Measurements from ENCODE around the gene MACROH2A1. TPM values are rescaled to one million over a fixed set of nuclear protein-coding genes. Genes with fewer than 3 reads are reported as not detected.

Gene MACROH2A1
- total RNA-seq, 4 donors from 2014 or later = 196 to 234 (median 208) TPM

DNA sequence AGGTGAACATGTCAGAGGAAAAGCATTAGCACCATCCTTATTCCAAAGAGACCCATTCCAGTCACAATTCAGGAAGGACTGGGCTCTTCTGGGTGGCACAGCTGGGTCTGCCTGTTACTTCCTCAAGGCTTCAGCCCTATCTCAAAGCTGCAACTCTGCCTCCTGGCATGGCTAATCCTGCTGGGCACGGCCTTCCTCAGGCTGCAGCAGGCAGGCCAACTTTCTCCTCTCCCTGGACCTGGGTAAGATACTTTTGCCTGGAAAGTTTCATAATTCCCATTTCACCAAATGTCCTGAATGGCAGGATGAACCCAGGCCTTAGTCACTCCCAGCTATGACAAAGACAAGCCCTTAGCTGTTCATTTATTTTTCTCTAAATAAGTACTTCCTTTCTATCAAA lies 50.1 kb downstream of the MACROH2A1 start:
- no peak for TF ChIP-seq POLR2A (IDR thresholded peaks at IDR 0.05)
- TF ChIP-seq, protein P1, sequence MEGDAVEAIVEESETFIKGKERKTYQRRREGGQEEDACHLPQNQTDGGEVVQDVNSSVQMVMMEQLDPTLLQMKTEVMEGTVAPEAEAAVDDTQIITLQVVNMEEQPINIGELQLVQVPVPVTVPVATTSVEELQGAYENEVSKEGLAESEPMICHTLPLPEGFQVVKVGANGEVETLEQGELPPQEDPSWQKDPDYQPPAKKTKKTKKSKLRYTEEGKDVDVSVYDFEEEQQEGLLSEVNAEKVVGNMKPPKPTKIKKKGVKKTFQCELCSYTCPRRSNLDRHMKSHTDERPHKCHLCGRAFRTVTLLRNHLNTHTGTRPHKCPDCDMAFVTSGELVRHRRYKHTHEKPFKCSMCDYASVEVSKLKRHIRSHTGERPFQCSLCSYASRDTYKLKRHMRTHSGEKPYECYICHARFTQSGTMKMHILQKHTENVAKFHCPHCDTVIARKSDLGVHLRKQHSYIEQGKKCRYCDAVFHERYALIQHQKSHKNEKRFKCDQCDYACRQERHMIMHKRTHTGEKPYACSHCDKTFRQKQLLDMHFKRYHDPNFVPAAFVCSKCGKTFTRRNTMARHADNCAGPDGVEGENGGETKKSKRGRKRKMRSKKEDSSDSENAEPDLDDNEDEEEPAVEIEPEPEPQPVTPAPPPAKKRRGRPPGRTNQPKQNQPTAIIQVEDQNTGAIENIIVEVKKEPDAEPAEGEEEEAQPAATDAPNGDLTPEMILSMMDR (IDR thresholded peaks at IDR 0.05) = no peak
- intact Hi-C loops (cut with DNase I; ENCODE audit: low total_unique reads) = loop anchor here (10.0 kb wide), 1 partner anchor 1646 kb away; no protein-coding TSS in a partner anchor
- no peak for DNase-seq (ENCODE audit: low spot score in 2 of 2)
- WGBS, 2 donors = 65 to 68% methylated on average over 1 of the region's 1 CpG
- no peak overlapping the region for H3K4me3 ChIP-seq (ENCODE audit: low read depth, poor library complexity, severe bottlenecking)

DNA sequence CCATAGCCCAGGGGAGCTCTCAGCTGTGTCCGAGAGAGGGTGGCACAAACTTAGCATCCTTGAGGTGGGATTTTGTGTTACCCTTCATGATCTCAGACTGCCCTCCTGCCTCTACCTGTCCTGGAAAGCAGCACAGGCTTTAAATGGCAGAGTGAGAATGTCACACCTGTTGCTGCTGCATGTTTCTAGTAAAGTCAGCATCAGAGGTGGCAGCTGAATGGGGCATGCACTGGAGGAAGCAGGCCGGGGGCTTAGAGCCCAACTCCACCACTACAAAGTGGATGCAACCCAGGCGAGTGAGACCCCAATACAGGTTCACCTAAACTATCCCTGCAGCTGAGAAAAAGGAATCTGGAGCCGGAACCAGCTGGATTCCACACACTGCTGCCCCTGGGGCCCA lies 51.6 kb downstream of the MACROH2A1 start:
- TF ChIP-seq POLR2A (IDR thresholded peaks at IDR 0.05) = no peak
- TF ChIP-seq, protein P1 (IDR thresholded peaks at IDR 0.05) = no peak
- 93 to 94% methylated on average over 4 of the region's 4 CpGs for WGBS, 2 donors
- intact Hi-C loops (cut with DNase I; ENCODE audit: low total_unique reads) = loop anchor here (10.0 kb wide), 1 partner anchor 1647 kb away; no protein-coding TSS in a partner anchor
- no peak overlapping the region for H3K4me3 ChIP-seq (ENCODE audit: low read depth, poor library complexity, severe bottlenecking)
- DNase-seq (ENCODE audit: low spot score in 2 of 2) = no peak

DNA sequence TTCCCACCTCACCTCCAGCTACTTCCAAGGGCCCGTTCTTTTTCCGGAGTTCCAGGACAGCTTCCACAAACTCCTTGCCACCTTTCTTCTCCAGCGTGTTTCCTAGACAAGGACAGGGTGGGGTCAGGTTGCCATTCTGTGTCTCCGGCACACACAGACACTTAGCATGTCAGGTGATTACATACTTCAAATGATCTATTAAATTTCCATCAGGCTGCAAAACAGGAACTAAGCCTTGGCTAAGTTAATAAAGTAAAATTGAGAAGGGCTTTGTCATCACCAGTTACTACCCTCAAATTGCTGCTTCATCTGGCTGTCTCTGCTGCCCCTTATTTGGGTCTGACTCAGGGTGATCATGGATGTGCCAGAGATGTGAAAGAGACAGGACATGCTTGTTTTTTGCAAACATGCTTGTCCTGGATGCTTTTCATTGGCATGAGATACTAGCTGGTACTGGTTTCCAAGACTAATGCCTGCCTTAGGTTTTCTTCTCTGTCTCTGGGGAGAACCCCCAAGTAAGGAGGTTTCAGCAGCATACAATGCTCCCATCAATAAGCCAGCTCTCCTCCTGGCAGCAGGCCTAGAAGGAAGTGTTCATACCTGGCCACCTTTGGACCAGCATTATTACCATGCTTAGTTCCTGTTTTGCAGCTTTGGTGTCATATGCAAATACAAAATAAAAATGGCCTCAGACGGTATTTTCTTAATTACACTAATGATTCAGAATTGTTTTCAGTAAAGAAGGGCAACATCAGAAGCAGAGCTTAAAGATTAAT lies 52.9 kb downstream of the MACROH2A1 start:
- peak in 1 of 2 donors; percentile 0 for DNase-seq (ENCODE audit: low spot score in 2 of 2)
- H3K4me3 ChIP-seq (ENCODE audit: low read depth, poor library complexity, severe bottlenecking) = no peak overlapping the region
- TF ChIP-seq, protein P1 (IDR thresholded peaks at IDR 0.05) = no peak
- intact Hi-C loops (cut with DNase I; ENCODE audit: low total_unique reads) = loop anchor here (10.0 kb wide), 1 partner anchor 1649 kb away; no protein-coding TSS in a partner anchor
- 81 to 86% methylated on average over 5 of the region's 5 CpGs for WGBS, 2 donors

DNA sequence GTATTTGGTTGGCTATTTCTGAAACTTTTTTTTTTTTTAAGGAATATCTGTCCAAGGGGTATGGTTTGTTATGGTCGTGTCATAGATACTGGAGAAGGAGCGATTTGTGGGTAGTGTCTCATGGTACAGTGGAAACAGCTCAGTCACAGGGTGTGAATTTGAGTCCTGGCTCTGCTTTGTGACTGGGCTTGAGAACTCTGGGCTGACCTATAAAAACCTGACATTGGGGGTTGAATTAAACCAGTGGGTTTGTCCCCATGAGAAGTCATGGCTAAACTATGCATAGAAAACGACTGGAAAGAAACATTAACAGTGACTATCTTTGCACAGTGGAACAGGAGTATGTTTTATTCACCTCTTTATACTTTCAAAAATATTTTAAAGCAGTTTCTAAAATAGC lies 54.7 kb downstream of the MACROH2A1 start:
- TF ChIP-seq, protein P1 (IDR thresholded peaks at IDR 0.05) = no peak
- no peak for TF ChIP-seq POLR2A (IDR thresholded peaks at IDR 0.05)
- H3K4me3 ChIP-seq (ENCODE audit: low read depth, poor library complexity, severe bottlenecking) = no peak overlapping the region
- DNase-seq (ENCODE audit: low spot score in 2 of 2) = peak in 1 of 2 donors; percentile 1
- 83 to 91% methylated on average over 3 of the region's 3 CpGs for WGBS, 2 donors
- intact Hi-C loops (cut with DNase I; ENCODE audit: low total_unique reads) = loop anchor here (10.0 kb wide), 1 partner anchor 1650 kb away; no protein-coding TSS in a partner anchor

DNA sequence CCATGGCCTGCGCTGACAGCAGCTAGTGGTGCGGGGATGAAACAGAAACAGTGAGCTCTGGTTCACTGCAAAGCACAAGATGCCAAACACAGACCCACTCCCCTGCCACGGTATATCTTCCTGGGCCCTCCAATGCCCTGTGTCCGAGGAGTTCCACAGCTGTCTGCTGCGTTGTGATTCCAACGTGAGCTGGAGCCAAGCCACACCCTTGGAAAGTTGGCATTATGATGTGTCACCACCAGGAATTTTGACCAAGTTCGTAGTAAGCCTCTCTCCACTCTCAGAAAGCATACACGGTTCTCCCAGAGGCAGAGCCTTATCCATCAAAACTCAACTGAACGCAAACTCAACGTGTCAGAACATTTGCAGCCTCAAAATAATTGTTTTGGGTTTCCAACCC lies 55.6 kb downstream of the MACROH2A1 start:
- intact Hi-C loops (cut with DNase I; ENCODE audit: low total_unique reads) = loop anchor here (10.0 kb wide), 1 partner anchor 1651 kb away; no protein-coding TSS in a partner anchor
- peak in 1 of 2 donors; percentile 28 for DNase-seq (ENCODE audit: low spot score in 2 of 2)
- no peak for TF ChIP-seq POLR2A (IDR thresholded peaks at IDR 0.05)
- TF ChIP-seq, protein P1 (IDR thresholded peaks at IDR 0.05) = no peak
- 51 to 54% methylated on average over 10 of the region's 10 CpGs for WGBS, 2 donors
- H3K4me3 ChIP-seq (ENCODE audit: low read depth, poor library complexity, severe bottlenecking) = no peak overlapping the region
